HepG2 (cell line): Measurements from ENCODE around the gene IFIT5. TPM values are rescaled to one million over a fixed set of nuclear protein-coding genes. Genes with fewer than 3 reads are reported as not detected.
A peak's percentile ranks its signal among the peaks of the same experiment; 100 is the strongest.

Experiments used
- AGO2 ChIP-seq: fragments of 200-400 bp; formaldehyde crosslinking; optimal IDR thresholded peaks from 2 replicates; pipeline ENCODE3; 2017; ENCODE audit warnings: mild to moderate bottlenecking, low read depth, low read length, moderate library complexity
- FOXJ3 ChIP-seq: sonication (generic); formaldehyde crosslinking; IDR thresholded peaks from 2 replicates; pipeline ENCODE4 v1.4.0; 2020; ENCODE audit warnings: missing genetic modification reagents, mild to moderate bottlenecking, borderline replicate concordance
- HNRNPK ChIP-seq: fragments of 200-400 bp; formaldehyde crosslinking; IDR thresholded peaks from 2 replicates; pipeline ENCODE4 v1.6.1; 2018; ENCODE audit warnings: low read length, low read depth, moderate library complexity, mild to moderate bottlenecking; ENCODE audit not compliant: poor library complexity, severe bottlenecking
- HOXA3 ChIP-seq: sonication (generic); formaldehyde crosslinking; IDR thresholded peaks from 2 replicates; pipeline ENCODE4 v1.5.0; 2020; ENCODE audit warnings: missing genetic modification reagents
- IKZF1 ChIP-seq: fragments of 450-650 bp; IDR thresholded peaks from 2 replicates; pipeline ENCODE4 v1.7.1; 2016
- MBNL3 ChIP-seq: fragments of 250-450 bp; sonication (Bioruptor Pico); conservative IDR thresholded peaks from 2 replicates; pipeline ENCODE4 v1.8.0; 2022; ENCODE audit warnings: mild to moderate bottlenecking, inconsistent platforms
- MEF2D ChIP-seq: sonication (generic); formaldehyde crosslinking; IDR thresholded peaks from 2 replicates; pipeline ENCODE4 v1.5.1; 2020; ENCODE audit warnings: mild to moderate bottlenecking, missing genetic modification reagents
- NFE2 ChIP-seq: sonication (generic); formaldehyde crosslinking; IDR thresholded peaks from 2 replicates; pipeline ENCODE4 v1.4.0; 2020; ENCODE audit warnings: missing genetic modification reagents
- NFE2L2 ChIP-seq: fragments of 150-350 bp; IDR thresholded peaks from 2 replicates; pipeline ENCODE4 v1.6.1; 2014; ENCODE audit warnings: low read length
- PHF8 ChIP-seq: sonication (generic); formaldehyde crosslinking; IDR thresholded peaks from 2 replicates; pipeline ENCODE4 v1.5.0; 2020; ENCODE audit warnings: missing genetic modification reagents
- PTBP1 ChIP-seq: fragments of 200-400 bp; formaldehyde crosslinking; IDR thresholded peaks from 2 replicates; pipeline ENCODE4 v1.6.1; 2018; ENCODE audit warnings: low read length, low read depth; ENCODE audit not compliant: poor library complexity, severe bottlenecking
- SP140L ChIP-seq: sonication (generic); formaldehyde crosslinking; IDR thresholded peaks from 2 replicates; pipeline ENCODE4 v1.4.0; 2020; ENCODE audit warnings: missing genetic modification reagents, borderline replicate concordance
- SPEN ChIP-seq: sonication (generic); formaldehyde crosslinking; IDR thresholded peaks from 2 replicates; pipeline ENCODE4 v1.5.1; 2020; ENCODE audit warnings: low read depth, mild to moderate bottlenecking, missing genetic modification reagents
- STAT5B ChIP-seq: sonication (generic); formaldehyde crosslinking; IDR thresholded peaks from 2 replicates; pipeline ENCODE4 v1.4.0; 2020; ENCODE audit warnings: missing genetic modification reagents
- ZFP36L1 ChIP-seq: sonication (generic); formaldehyde crosslinking; IDR thresholded peaks from 2 replicates; pipeline ENCODE4 v1.8.0; 2022; ENCODE audit warnings: mild to moderate bottlenecking, missing genetic modification reagents, moderate library complexity
- ZFP62 ChIP-seq: sonication (generic); formaldehyde crosslinking; IDR thresholded peaks from 2 replicates; pipeline ENCODE4 v1.4.0; 2020; ENCODE audit warnings: missing genetic modification reagents
- ZFP90 ChIP-seq: sonication (generic); formaldehyde crosslinking; IDR thresholded peaks from 2 replicates; pipeline ENCODE4 v1.8.0; 2022; ENCODE audit warnings: missing genetic modification reagents, mild to moderate bottlenecking, inconsistent platforms, borderline replicate concordance
- ZNF232 ChIP-seq: sonication (generic); formaldehyde crosslinking; IDR thresholded peaks from 2 replicates; pipeline ENCODE4 v1.4.0; 2020; ENCODE audit warnings: missing genetic modification reagents, borderline replicate concordance
- ZNF607 ChIP-seq: sonication (generic); formaldehyde crosslinking; IDR thresholded peaks from 2 replicates; pipeline ENCODE4 v1.5.1; 2020; ENCODE audit warnings: missing genetic modification reagents, mild to moderate bottlenecking, borderline replicate concordance
- ZNF773 ChIP-seq: sonication (generic); formaldehyde crosslinking; IDR thresholded peaks from 2 replicates; pipeline ENCODE4 v1.4.0; 2020; ENCODE audit warnings: missing genetic modification reagents, borderline replicate concordance
- ZNF883 ChIP-seq: sonication (generic); formaldehyde crosslinking; IDR thresholded peaks from 2 replicates; pipeline ENCODE4 v1.5.1; 2020; ENCODE audit warnings: mild to moderate bottlenecking, missing genetic modification reagents; ENCODE audit errors: not compliant biosample characterization
- ZNF891 ChIP-seq: sonication (generic); formaldehyde crosslinking; IDR thresholded peaks from 2 replicates; pipeline ENCODE4 v1.5.0; 2020; ENCODE audit warnings: mild to moderate bottlenecking, missing genetic modification reagents
- ZSCAN25 ChIP-seq: sonication (generic); formaldehyde crosslinking; IDR thresholded peaks from 2 replicates; pipeline ENCODE4 v1.8.0; 2022; ENCODE audit warnings: mild to moderate bottlenecking, missing genetic modification reagents
- polyA plus RNA-seq, 8 experiments: library from polyadenylated mRNA; depleted of rRNA in 3 of 8; stranded (reverse) in 7 of 8; unstranded in 1 of 8; fragments of >200 nt; fragmentation: Illumina TruSeq in 4 of 8; extraction: Trizol in 4 of 8; gene quantifications; 2 replicates each; pipeline versions ENCODE4 v1.2.1 to v1.2.3, GENCODE V29; 2011 to 2016; ENCODE audit warnings: low read depth in 4 of 8, missing spikeins in 1 of 8, mixed read lengths in 1 of 8; ENCODE audit not compliant: insufficient read depth in 1 of 8
- total RNA-seq, 5 experiments: library from RNA; depleted of rRNA; stranded (reverse); fragments of >200 nt; fragmentation: Illumina TruSeq; extraction: Trizol; gene quantifications; 2 replicates each; pipeline ENCODE4 v1.2.3, GENCODE V29; 2016; ENCODE audit warnings: low read depth in 1 of 5
- TF ChIP-seq, protein P1 (sequence below): sonication (generic); formaldehyde crosslinking; IDR thresholded peaks from 2 replicates; pipeline ENCODE4 v1.4.0; 2020; ENCODE audit warnings: missing genetic modification reagents
- TF ChIP-seq, protein P2 (sequence below): fragments of 450-650 bp; IDR thresholded peaks from 2 replicates; pipeline ENCODE4 v1.6.1; 2017; ENCODE audit warnings: mild to moderate bottlenecking

The IFIT5 gene
- total and polyA plus RNA-seq, 2 of the 13 experiments (the other 11 are each of a cell fraction or from before 2014, with no cell fraction given), result 2.2 to 8.3 TPM

DNA sequence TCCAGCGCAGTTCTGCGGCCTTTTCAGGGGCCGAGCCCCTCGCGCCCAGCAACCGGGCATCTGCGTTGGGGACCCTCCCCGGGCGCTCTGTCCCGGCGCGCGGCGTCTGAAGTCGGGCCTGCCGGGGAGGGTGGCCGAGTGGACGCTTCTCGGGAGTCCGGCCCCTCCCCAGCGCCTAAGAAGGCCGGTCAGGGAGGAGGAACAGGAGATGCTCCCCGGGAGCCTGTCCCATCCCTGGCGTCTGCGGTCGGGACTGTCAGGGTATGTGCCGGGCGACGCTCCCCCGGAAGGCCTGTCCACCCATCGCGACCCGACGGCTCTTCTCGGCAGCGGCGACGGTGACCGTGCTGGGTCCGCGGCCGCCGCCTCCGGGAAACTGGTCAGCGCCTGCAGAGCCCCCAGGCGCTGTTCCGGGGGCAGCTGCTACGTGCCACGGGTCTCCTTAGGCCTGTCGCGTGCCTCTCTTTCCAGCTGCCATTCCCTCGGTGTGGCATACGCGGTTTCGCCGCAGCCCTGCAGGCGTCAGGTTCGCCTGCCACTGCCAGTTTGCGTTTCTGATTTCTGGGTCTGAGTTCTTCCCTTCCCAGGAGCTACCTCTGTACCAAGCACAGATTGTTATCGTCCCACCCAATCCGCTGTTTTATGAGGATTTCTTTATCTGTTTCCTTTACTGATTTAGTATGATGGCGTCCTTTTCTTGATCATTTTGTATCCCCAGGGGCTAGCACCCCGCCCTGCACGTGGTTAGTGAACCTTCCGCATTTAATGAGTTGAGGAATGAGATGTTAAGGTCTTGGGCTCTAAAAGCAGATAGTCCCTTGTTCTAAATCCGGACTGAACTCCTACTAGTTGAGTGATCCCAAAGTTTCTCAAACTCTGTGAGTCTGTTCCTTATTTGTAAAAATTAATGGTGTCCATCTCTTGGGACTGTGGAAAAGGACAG is 782 bp downstream of the IFIT5 start (continued):
- TF ChIP-seq SPEN (CRISPR knock-in tag) (peak; percentile 25; the same call in 1 of the 2 replicates), STAT5B (no peak), PHF8 (CRISPR knock-in tag) (peak; percentile 77), ZSCAN25 (CRISPR knock-in tag) (peak; percentile 73), ZNF607 (CRISPR knock-in tag) (no peak), ZFP90 (no peak; the same call in 1 of the 2 replicates), ZNF232 (CRISPR knock-in tag) (no peak), AGO2 (peak; percentile 56), HOXA3 (no peak), IKZF1 (no peak), ZFP36L1 (CRISPR knock-in tag) (no peak), ZNF883 (CRISPR knock-in tag) (peak; percentile 51), ZNF773 (no peak), ZFP62 (CRISPR knock-in tag) (no peak), NFE2L2 (no peak), NFE2 (CRISPR knock-in tag) (no peak), MEF2D (CRISPR knock-in tag) (peak; percentile 86), SP140L (CRISPR knock-in tag) (no peak), HNRNPK (no peak), PTBP1 (no peak), MBNL3 (CRISPR knock-in tag) (no peak), FOXJ3 (peak; percentile 31; the same call in 1 of the 2 replicates), ZNF891 (CRISPR knock-in tag) (0 out of 2 replicates have a peak, but pooled peaks have one; percentile 35)
- TF ChIP-seq, protein P1, sequence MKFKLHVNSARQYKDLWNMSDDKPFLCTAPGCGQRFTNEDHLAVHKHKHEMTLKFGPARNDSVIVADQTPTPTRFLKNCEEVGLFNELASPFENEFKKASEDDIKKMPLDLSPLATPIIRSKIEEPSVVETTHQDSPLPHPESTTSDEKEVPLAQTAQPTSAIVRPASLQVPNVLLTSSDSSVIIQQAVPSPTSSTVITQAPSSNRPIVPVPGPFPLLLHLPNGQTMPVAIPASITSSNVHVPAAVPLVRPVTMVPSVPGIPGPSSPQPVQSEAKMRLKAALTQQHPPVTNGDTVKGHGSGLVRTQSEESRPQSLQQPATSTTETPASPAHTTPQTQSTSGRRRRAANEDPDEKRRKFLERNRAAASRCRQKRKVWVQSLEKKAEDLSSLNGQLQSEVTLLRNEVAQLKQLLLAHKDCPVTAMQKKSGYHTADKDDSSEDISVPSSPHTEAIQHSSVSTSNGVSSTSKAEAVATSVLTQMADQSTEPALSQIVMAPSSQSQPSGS, result 0 out of 2 replicates have a peak, but pooled peaks have one; percentile 12
- TF ChIP-seq, protein P2, sequence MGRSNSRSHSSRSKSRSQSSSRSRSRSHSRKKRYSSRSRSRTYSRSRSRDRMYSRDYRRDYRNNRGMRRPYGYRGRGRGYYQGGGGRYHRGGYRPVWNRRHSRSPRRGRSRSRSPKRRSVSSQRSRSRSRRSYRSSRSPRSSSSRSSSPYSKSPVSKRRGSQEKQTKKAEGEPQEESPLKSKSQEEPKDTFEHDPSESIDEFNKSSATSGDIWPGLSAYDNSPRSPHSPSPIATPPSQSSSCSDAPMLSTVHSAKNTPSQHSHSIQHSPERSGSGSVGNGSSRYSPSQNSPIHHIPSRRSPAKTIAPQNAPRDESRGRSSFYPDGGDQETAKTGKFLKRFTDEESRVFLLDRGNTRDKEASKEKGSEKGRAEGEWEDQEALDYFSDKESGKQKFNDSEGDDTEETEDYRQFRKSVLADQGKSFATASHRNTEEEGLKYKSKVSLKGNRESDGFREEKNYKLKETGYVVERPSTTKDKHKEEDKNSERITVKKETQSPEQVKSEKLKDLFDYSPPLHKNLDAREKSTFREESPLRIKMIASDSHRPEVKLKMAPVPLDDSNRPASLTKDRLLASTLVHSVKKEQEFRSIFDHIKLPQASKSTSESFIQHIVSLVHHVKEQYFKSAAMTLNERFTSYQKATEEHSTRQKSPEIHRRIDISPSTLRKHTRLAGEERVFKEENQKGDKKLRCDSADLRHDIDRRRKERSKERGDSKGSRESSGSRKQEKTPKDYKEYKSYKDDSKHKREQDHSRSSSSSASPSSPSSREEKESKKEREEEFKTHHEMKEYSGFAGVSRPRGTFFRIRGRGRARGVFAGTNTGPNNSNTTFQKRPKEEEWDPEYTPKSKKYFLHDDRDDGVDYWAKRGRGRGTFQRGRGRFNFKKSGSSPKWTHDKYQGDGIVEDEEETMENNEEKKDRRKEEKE, result no peak
